Measurements from ENCODE around the gene F12.
A peak's percentile ranks its signal among the peaks of the same experiment; 100 is the strongest.

F12 gene

GRCh38 chr5:177428574-177429217 is 19.3 kb upstream of the F12 start:
- DNase-seq (ENCODE audit: low read depth, low spot score) = no peak
- in situ Hi-C loops (cut with HindIII; ENCODE audit: low sequenced_read_pairs) = no loop called here
- TF ChIP-seq CTCF (IDR thresholded peaks at IDR 0.05; ENCODE audit: low read depth, low read length) = no peak
- no peak overlapping the region for H3K4me3 ChIP-seq (ENCODE audit: low read depth, low read length)

- H3K4me3 ChIP-seq (ENCODE audit: low read depth, low read length) = no peak overlapping the region
- TF ChIP-seq CTCF (IDR thresholded peaks at IDR 0.05; ENCODE audit: low read depth, low read length) = no peak
- in situ Hi-C loops (cut with HindIII; ENCODE audit: low sequenced_read_pairs) = no loop called here
- DNase-seq (ENCODE audit: low read depth, low spot score) = no peak
Observed at GRCh38 chr5:177427919-177428573, 18.7 kb upstream of the F12 start.

GRCh38 chr5:177427211-177427822 is 18.0 kb upstream of the F12 start:
- no peak for TF ChIP-seq CTCF (IDR thresholded peaks at IDR 0.05; ENCODE audit: low read depth, low read length)
- in situ Hi-C loops (cut with HindIII; ENCODE audit: low sequenced_read_pairs) = no loop called here
- DNase-seq (ENCODE audit: low read depth, low spot score) = no peak
- H3K4me3 ChIP-seq (ENCODE audit: low read depth, low read length) = peak overlapping the region; percentile 73

GRCh38 chr5:177426566-177427210 is 17.3 kb upstream of the F12 start, which contains the start of gene GRK6:
GRK6 (plus strand) TSS chr5:177426676; CDS start chr5:177426846, 170 bp downstream.
- DNase-seq (ENCODE audit: low read depth, low spot score) = no peak
- H3K4me3 ChIP-seq (ENCODE audit: low read depth, low read length) = peak within 1 kb of the TSS; percentile 73
- TF ChIP-seq CTCF (IDR thresholded peaks at IDR 0.05; ENCODE audit: low read depth, low read length) = no peak
- in situ Hi-C loops (cut with HindIII; ENCODE audit: low sequenced_read_pairs) = no loop called here

- H3K4me3 ChIP-seq (ENCODE audit: low read depth, low read length) = peak overlapping the region; percentile 57
- in situ Hi-C loops (cut with HindIII; ENCODE audit: low sequenced_read_pairs) = no loop called here
- DNase-seq (ENCODE audit: low read depth, low spot score) = peak; percentile 100
- no peak for TF ChIP-seq CTCF (IDR thresholded peaks at IDR 0.05; ENCODE audit: low read depth, low read length)
Observed at GRCh38 chr5:177425801-177426565, 16.6 kb upstream of the F12 start.
